Measurements from ENCODE around the gene KDM8.

DNA sequence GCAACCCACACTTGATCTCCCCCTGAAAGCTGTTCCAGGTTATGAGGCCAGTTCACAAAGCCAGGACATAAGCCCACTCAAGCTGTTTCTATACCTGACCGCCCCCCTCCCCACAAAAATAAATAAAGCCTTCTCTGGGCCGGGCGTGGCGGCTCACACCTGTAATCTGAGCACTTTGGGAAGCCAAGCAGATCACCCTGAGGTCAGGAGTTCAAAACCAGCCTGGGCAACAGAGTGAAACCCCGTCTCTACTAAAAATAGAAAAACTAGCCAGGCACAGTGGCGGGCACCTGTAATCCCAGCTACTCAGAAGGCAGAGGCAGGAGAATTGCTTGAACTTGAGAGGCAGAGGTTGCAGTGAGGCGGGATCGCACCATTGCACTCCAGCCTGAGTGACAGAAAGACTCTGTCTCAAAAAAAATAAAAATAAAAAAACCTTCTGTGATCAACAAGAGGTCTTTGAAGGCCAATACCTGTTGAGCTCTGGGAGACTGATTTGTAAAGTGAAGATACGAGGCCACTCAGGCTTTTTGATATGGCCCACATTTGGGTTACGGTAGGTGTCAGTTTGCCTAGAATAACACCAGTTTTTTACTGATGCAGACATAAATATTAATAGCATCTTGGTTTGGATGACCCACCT lies 2.2 kb downstream of the KDM8 start:
- TF ChIP-seq, protein P1, sequence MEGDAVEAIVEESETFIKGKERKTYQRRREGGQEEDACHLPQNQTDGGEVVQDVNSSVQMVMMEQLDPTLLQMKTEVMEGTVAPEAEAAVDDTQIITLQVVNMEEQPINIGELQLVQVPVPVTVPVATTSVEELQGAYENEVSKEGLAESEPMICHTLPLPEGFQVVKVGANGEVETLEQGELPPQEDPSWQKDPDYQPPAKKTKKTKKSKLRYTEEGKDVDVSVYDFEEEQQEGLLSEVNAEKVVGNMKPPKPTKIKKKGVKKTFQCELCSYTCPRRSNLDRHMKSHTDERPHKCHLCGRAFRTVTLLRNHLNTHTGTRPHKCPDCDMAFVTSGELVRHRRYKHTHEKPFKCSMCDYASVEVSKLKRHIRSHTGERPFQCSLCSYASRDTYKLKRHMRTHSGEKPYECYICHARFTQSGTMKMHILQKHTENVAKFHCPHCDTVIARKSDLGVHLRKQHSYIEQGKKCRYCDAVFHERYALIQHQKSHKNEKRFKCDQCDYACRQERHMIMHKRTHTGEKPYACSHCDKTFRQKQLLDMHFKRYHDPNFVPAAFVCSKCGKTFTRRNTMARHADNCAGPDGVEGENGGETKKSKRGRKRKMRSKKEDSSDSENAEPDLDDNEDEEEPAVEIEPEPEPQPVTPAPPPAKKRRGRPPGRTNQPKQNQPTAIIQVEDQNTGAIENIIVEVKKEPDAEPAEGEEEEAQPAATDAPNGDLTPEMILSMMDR (IDR thresholded peaks at IDR 0.05): no peak
- TF ChIP-seq POLR2AphosphoS5 (IDR thresholded peaks at IDR 0.05): no peak
